ENCODE results near the gene ITK. TPM values are rescaled to one million over a fixed set of nuclear protein-coding genes. Genes with fewer than 3 reads are reported as not detected.

The ITK gene
- total and polyA plus RNA-seq, 2 donors from 2014 or later, result 0.11 to 14.0 TPM

- Histone ChIP-seq H3K4me1 (ENCODE audit: control insufficient read depth in 2 of 3, insufficient read depth in 2 of 3, low read depth in 1 of 3, low read length in 3 of 3) (peaks cover 0 to 23% (median 16%) of the 10 kb centered on the region in 3 donors), H3K9me3 (ENCODE audit: control insufficient read depth in 2 of 3, insufficient read depth in 1 of 3, low read length in 3 of 3) (no peaks in the 10 kb centered on the region), H3K9ac (ENCODE audit: low read length in 3 of 3) (peak overlapping the region in 1 of 3 donors; percentile 82), H3K27ac (ENCODE audit: low read depth in 2 of 2, low read length in 2 of 2) (peak overlapping the region; percentile 85 to 87), H3K4me3 (ENCODE audit: low read length in 3 of 3) (peak overlapping the region in 2 of 3 donors; percentile 64 to 81), H3K36me3 (ENCODE audit: control insufficient read depth in 2 of 3, insufficient read depth in 3 of 3, low read length in 3 of 3) (no peaks in the 10 kb centered on the region), H3K27me3 (ENCODE audit: control insufficient read depth, insufficient read depth, low read length) (no peaks in the 10 kb centered on the region)
- DNase-seq (peak in 3 of 5 donors; percentile 27 to 59 (median 36)), FAIRE-seq (no peak)
- intact Hi-C loops (cut with DNase I), result no loop called here
- TF ChIP-seq, protein P1, sequence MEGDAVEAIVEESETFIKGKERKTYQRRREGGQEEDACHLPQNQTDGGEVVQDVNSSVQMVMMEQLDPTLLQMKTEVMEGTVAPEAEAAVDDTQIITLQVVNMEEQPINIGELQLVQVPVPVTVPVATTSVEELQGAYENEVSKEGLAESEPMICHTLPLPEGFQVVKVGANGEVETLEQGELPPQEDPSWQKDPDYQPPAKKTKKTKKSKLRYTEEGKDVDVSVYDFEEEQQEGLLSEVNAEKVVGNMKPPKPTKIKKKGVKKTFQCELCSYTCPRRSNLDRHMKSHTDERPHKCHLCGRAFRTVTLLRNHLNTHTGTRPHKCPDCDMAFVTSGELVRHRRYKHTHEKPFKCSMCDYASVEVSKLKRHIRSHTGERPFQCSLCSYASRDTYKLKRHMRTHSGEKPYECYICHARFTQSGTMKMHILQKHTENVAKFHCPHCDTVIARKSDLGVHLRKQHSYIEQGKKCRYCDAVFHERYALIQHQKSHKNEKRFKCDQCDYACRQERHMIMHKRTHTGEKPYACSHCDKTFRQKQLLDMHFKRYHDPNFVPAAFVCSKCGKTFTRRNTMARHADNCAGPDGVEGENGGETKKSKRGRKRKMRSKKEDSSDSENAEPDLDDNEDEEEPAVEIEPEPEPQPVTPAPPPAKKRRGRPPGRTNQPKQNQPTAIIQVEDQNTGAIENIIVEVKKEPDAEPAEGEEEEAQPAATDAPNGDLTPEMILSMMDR (IDR thresholded peaks at IDR 0.05; ENCODE audit: borderline replicate concordance, extremely low read depth, insufficient read depth), result no peak
Observed at GRCh38 chr5:157267761-157268480, 87.3 kb downstream of the ITK start.

DNA sequence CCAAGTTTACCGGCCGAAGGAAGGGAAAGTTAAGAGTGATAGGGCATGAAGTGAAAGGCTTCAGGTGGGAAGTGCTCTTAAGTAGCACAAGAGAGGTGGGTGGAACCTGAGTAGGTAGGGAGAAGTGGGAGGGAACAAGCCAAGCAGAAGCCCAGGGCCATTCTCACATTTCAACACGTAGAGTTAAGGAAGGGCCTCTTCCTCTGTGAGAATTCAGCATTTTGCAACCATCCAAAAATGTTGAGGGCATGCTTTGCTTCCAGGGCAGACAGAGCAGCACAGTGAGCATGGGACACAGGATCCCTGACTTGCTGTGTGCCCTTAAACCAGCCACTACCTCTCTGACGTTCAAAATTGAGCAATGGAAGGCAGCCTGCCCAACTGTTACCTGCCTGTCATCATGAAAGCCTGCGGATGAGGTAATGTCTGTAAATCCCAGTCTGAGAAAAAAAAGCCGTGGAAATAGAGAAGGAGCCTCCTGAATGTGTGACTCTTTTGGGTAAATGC, 88.6 kb downstream of the ITK start:
- H3K9ac ChIP-seq (ENCODE audit: low read length in 3 of 3), result peak overlapping the region in 1 of 3 donors; percentile 48
- no peaks in the 10 kb centered on the region for H3K36me3 ChIP-seq (ENCODE audit: control insufficient read depth in 2 of 3, insufficient read depth in 3 of 3, low read length in 3 of 3)
- H3K27me3 ChIP-seq (ENCODE audit: control insufficient read depth, insufficient read depth, low read length), result no peaks in the 10 kb centered on the region
- FAIRE-seq (no peak), DNase-seq (peak in 3 of 5 donors; percentile 13 to 39 (median 16))
- H3K4me1 ChIP-seq (ENCODE audit: control insufficient read depth in 2 of 3, insufficient read depth in 2 of 3, low read depth in 1 of 3, low read length in 3 of 3), result peaks cover 0 to 21% (median 16%) of the 10 kb centered on the region in 3 donors
- TF ChIP-seq, protein P1 (IDR thresholded peaks at IDR 0.05; ENCODE audit: borderline replicate concordance, extremely low read depth, insufficient read depth), result no peak
- H3K9me3 ChIP-seq (ENCODE audit: control insufficient read depth in 2 of 3, insufficient read depth in 1 of 3, low read length in 3 of 3), result no peaks in the 10 kb centered on the region
- intact Hi-C loops (cut with DNase I), result no loop called here
- H3K4me3 ChIP-seq (ENCODE audit: low read length in 3 of 3), result peak overlapping the region in 2 of 3 donors; percentile 16 to 40
- peak overlapping the region; percentile 77 to 85 for H3K27ac ChIP-seq (ENCODE audit: low read depth in 2 of 2, low read length in 2 of 2)

DNA sequence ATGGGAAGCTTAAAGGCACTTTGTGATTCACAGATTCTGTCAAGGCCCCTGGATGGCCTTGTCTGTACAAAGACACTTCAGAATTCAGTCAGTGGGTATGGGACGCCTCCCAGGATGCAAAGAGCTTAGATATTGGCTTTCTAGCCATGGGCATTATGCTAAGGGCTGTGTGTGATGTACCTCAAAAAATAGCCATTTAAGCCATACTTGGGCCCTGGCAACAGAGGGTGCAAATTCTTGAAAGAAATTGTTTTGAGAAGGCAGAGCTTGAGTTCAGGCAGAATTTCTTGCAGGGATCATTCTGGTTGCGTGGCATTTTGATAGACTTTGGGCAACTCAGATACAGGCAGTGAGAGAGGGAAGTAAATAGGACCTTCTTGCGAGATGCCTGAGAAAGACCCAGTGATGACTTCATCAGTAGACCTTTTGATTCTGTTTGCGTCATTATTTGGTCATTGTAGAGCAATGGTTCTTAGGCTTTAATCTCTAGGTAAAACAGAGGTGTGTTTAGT, 89.2 kb downstream of the ITK start:
- FAIRE-seq (no peak), DNase-seq (no peak)
- Histone ChIP-seq H3K27me3 (ENCODE audit: control insufficient read depth, insufficient read depth, low read length) (no peaks in the 10 kb centered on the region), H3K36me3 (ENCODE audit: control insufficient read depth in 2 of 3, insufficient read depth in 3 of 3, low read length in 3 of 3) (no peaks in the 10 kb centered on the region), H3K4me1 (ENCODE audit: control insufficient read depth in 2 of 3, insufficient read depth in 2 of 3, low read depth in 1 of 3, low read length in 3 of 3) (peaks cover 0 to 21% (median 16%) of the 10 kb centered on the region in 3 donors), H3K9me3 (ENCODE audit: control insufficient read depth in 2 of 3, insufficient read depth in 1 of 3, low read length in 3 of 3) (no peaks in the 10 kb centered on the region), H3K27ac (ENCODE audit: low read depth in 2 of 2, low read length in 2 of 2) (peak overlapping the region; percentile 43 to 79), H3K4me3 (ENCODE audit: low read length in 3 of 3) (peak overlapping the region in 1 of 3 donors; percentile 40), H3K9ac (ENCODE audit: low read length in 3 of 3) (peak overlapping the region in 1 of 3 donors; percentile 48)
- intact Hi-C loops (cut with DNase I), result no loop called here
- TF ChIP-seq, protein P1 (IDR thresholded peaks at IDR 0.05; ENCODE audit: borderline replicate concordance, extremely low read depth, insufficient read depth), result no peak
